Left ventricle myocardium inferior (tissue), 1 donor: ENCODE data around the gene TGFB1. TPM values are rescaled to one million over a fixed set of nuclear protein-coding genes. Genes with fewer than 3 reads are reported as not detected.
A peak's percentile ranks its signal among the peaks of the same experiment; 100 is the strongest.

Source experiments
- DNase-seq: peaks from one replicate; pipeline ENCODE4 v3.0.0-alpha.2; 2020
- H3K27ac ChIP-seq: fragments of 200-600 bp; replicated peaks from 2 replicates; pipeline ENCODE4 v1.8.0; 2021
- H3K27me3 ChIP-seq: fragments of 200-600 bp; 2 replicates; pipeline ENCODE4 v1.8.0; 2021; ENCODE audit warnings: low read depth
- H3K36me3 ChIP-seq: fragments of 200-600 bp; 2 replicates; pipeline ENCODE4 v1.8.0; 2021
- H3K4me1 ChIP-seq: fragments of 200-600 bp; 2 replicates; pipeline ENCODE4 v1.8.0; 2021
- H3K4me3 ChIP-seq: fragments of 200-600 bp; 2 replicates; pipeline ENCODE4 v1.8.0; 2021; ENCODE audit warnings: mild to moderate bottlenecking, moderate library complexity
- H3K9me3 ChIP-seq: fragments of 200-600 bp; replicated peaks from 2 replicates; pipeline ENCODE4 v1.8.0; 2021
- CTCF ChIP-seq: fragments of 200-600 bp; IDR thresholded peaks from 2 replicates; pipeline ENCODE4 v1.8.0; 2021; ENCODE audit warnings: antibody characterized with exemption, mild to moderate bottlenecking, borderline replicate concordance
- intact Hi-C: fragments of 100-400 bp; cut with micrococcal nuclease; formaldehyde crosslinking; loops from one replicate; pipeline ENCODE4 v1.11.0; 2022
- total RNA-seq: library from RNA; stranded (reverse); fragmentation: NEBNext Ultra II Directional; extraction: Animal tissue kit (Norgen Biotek cat#: 25700); gene quantifications from one replicate; pipeline ENCODE4 v1.2.1, GENCODE V29; 2021
- donor health status: DM: no; HTN: yes; CAD: no; lungs with severe emphysema.

TGFB1 gene
- total RNA-seq, 1 donor from 2014 or later, result 14.9 TPM

- TF ChIP-seq CTCF, result no peak
- Histone ChIP-seq H3K4me3 (no peak overlapping the region), H3K27ac (peak overlapping the region; percentile 86), H3K9me3 (no peaks in the 10 kb centered on the region), H3K27me3 (no peaks in the 10 kb centered on the region), H3K36me3 (peaks cover 71% of the 10 kb centered on the region), H3K4me1 (peaks cover 73% of the 10 kb centered on the region)
- DNase-seq, result no peak
- intact Hi-C loops, result no loop called here
Observed at GRCh38 chr19:41302624-41303351, 50.9 kb downstream of the TGFB1 start.

GRCh38 chr19:41300555-41300954 is 53.2 kb downstream of the TGFB1 start:
- no peak for TF ChIP-seq CTCF
- Histone ChIP-seq H3K4me1 (peaks cover 82% of the 10 kb centered on the region), H3K27ac (peak overlapping the region; percentile 86), H3K36me3 (peaks cover 68% of the 10 kb centered on the region), H3K27me3 (no peaks in the 10 kb centered on the region), H3K4me3 (no peak overlapping the region), H3K9me3 (no peaks in the 10 kb centered on the region)
- DNase-seq, result no peak
- intact Hi-C loops, result no loop called here

- H3K36me3 ChIP-seq, result peaks cover 68% of the 10 kb centered on the region
- no peaks in the 10 kb centered on the region for H3K9me3 ChIP-seq
- no peak for TF ChIP-seq CTCF
- peak; percentile 75 for DNase-seq
- peaks cover 74% of the 10 kb centered on the region for H3K4me1 ChIP-seq
- peak overlapping the region; percentile 86 for H3K27ac ChIP-seq
- intact Hi-C loops, result no loop called here
- no peaks in the 10 kb centered on the region for H3K27me3 ChIP-seq
- H3K4me3 ChIP-seq, result no peak overlapping the region
Observed at GRCh38 chr19:41299755-41300089, 54.0 kb downstream of the TGFB1 start.

GRCh38 chr19:41299046-41299754 is 54.5 kb downstream of the TGFB1 start:
- DNase-seq, result peak; percentile 55
- Histone ChIP-seq H3K27me3 (no peaks in the 10 kb centered on the region), H3K4me1 (peaks cover 69% of the 10 kb centered on the region), H3K9me3 (no peaks in the 10 kb centered on the region), H3K36me3 (peaks cover 68% of the 10 kb centered on the region), H3K4me3 (peak overlapping the region; percentile 1), H3K27ac (peak overlapping the region; percentile 86)
- intact Hi-C loops, result no loop called here
- TF ChIP-seq CTCF, result no peak

- Histone ChIP-seq H3K4me1 (peaks cover 66% of the 10 kb centered on the region), H3K9me3 (no peaks in the 10 kb centered on the region), H3K27ac (peak overlapping the region; percentile 86), H3K36me3 (peaks cover 68% of the 10 kb centered on the region), H3K27me3 (no peaks in the 10 kb centered on the region), H3K4me3 (peak overlapping the region; percentile 1)
- no peak for TF ChIP-seq CTCF
- intact Hi-C loops, result no loop called here
- DNase-seq, result peak; percentile 79
Observed at GRCh38 chr19:41298348-41298964, 55.3 kb downstream of the TGFB1 start.
